NCI-H146 (cell line): ENCODE measurements around the gene ZNF568.

Experiments used
- DNase-seq: peaks from one replicate; lab custom pipeline; 2025; lab: John Stamatoyannopoulos, UW

ZNF568 gene

DNA sequence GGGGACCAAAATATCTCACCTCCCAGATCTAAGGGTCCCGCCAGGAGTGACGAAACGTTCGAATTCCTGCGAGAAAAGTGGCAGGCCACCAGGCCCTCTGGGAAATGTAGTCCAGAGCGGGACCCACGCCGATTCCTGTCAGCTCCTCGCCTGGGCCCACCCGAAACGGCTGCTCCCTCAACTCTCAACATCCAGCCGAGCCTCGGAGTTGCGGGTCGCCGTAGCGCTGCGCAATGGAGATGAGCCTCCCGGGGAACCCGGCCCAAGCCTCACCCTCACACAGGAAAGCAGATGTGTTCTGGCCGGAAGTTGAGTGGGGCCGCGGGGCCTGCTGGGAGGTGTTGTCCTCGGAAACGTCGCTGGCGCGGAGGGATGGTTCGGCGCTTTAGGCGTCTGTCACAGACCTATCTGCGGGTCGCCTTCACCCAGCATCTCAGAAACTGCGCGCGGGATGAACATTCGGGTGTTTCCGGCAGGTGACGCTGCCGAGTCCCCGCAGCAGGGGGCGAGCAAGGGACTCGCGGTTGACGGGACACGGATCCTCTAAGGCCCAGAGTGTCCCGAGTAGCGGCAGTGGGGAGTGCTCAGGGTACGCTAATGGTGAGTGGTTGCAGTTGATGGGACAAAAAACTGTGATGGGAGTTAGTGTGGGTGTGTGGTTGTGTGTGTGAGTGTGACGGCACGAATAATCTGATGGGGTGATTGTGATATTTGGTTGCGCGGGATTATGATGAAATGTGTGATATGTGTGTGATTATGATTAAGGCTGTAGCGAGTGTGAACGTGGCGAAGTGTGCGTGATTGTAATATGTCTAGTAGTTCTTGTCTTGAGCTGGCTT is at the start of gene ZNF568, which contains the start of gene ZNF829:
TSS of gene ZNF568 (plus strand) at position 341 of the 839 bp plus-strand sequence. CDS start 6,439 bp downstream, outside the sequence.
TSS of gene ZNF829 (minus strand) at position 300 of the 839 bp plus-strand sequence. CDS start 1,124 bp downstream, outside the sequence.
- DNase-seq = peak; percentile 85

- DNase-seq = no peak
These were observed 38.9 kb upstream of the ZNF568 start for GRCh38 chr19:36876993-36877938.

- DNase-seq = no peak
These were observed 24.3 kb upstream of the ZNF568 start for GRCh38 chr19:36891768-36892357.

DNA sequence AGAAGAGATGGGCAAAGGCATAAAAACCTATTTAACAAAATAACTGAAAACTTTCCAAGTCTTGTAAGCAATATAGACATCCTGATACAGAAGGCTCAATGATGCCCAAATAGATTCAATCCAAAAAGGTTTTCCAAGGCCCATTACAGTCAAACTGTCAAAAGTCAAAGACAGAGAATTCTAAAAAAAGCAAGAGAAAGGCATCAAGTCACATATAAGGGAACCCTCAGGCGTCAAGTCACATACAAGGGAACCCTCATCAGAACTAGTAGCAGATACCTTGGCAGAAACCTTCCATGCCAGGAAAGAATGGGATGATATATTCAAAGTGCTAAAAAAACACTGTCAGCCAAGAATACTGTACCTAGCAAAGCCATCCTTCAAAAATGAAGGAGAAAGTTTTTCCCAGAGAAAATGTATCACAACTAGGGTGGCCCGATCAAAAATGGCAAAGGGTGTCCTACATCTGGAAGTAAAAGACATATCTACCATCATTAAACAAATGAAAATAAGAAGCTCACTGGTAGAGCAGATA is 21.2 kb upstream of the ZNF568 start:
- no peak for DNase-seq

GRCh38 chr19:36898422-36898821 is 17.7 kb upstream of the ZNF568 start:
- no peak for DNase-seq

GRCh38 chr19:36916991-36917390 is 859 bp downstream of the ZNF568 start:
- DNase-seq = peak; percentile 3

DNA sequence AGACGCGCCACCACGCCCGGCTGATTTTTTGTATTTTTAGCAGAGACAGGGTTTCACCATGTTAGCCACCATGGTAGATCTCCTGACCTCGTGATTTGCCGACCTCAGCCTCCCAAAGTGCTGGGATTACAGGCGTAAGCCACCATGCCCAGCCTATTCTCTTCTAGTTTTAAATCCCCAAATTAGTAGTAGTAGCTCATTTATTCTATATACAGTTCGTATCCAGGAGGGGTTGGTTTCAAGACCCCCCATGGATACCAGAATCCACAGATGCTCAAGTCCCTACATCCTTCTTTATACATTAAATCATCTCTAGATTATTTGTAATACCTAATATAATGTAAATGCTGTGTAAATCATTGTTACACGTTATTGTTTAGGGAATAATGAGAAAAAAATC is 2.0 kb downstream of the ZNF568 start:
- DNase-seq = no peak

DNA sequence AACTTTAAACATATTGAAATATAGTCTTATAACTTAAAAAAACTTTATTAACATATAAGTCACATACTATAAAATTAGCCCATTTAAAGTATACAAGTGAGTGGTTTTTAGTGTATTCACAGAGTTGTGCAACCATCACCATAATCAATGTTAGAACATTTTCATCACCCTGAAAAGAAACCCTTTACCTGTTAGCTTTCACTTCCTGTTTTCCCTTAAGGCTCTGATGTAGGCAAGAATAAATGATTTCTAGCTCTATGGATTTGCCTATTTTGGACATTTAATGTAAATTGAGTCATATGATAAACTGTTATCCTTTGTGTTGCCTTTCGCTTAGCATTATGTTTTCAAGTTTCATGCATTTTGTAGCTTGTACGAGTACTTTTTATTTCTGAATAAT is 15.6 kb downstream of the ZNF568 start:
- no peak for DNase-seq

GRCh38 chr19:36939153-36939552 is 23.0 kb downstream of the ZNF568 start:
- DNase-seq = no peak

DNA sequence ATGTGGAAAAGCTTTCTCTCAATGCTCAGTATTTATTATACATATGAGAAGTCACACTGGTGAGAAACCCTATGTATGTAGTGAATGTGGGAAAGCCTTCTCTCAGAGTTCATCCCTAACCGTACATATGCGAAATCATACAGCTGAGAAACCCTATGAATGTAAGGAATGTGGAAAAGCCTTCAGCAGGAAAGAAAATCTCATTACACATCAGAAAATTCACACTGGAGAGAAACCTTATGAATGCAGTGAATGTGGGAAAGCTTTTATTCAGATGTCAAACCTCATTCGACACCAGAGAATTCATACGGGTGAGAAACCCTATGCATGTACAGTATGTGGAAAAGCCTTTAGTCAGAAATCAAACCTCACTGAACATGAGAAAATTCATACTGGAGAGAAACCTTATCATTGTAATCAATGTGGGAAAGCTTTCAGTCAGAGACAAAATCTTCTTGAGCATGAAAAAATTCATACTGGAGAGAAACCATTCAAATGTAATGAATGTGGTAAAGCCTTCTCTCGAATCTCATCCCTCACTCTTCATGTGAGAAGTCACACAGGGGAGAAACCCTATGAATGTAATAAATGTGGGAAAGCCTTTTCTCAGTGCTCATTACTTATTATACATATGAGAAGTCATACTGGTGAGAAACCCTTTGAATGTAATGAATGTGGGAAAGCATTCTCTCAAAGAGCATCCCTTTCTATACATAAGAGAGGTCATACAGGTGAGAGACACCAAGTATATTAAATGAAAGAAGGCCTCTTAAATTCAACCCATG is 34.4 kb downstream of the ZNF568 start:
- no peak for DNase-seq

DNA sequence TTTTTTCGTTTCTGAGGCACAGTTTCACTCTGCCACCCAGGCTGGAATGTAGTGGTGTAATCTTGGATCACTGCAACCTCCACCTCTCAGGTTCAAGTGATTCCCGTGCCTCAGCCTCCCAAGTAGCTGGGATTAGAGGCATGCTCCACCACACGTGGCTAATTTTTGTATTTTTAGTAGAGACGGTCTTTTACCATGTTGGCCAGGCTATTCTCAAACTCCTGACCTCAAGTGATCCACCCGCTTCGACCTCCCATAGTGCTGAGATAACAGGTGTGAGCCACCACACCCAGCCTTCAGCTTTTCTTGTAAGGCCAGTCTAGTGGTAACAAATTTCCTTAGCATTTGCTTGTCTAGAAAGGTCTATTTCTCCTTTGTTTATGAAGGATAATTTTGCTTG is 46.2 kb downstream of the ZNF568 start:
- no peak for DNase-seq

- DNase-seq = peak; percentile 50
These were observed 47.1 kb downstream of the ZNF568 start for GRCh38 chr19:36963280-36963679.

GRCh38 chr19:36972571-36972970 is 56.4 kb downstream of the ZNF568 start:
- DNase-seq = no peak

- peak; percentile 76 for DNase-seq
These were observed 57.1 kb downstream of the ZNF568 start for GRCh38 chr19:36973021-36973843.

GRCh38 chr19:36973844-36974195 is 57.7 kb downstream of the ZNF568 start:
- no peak for DNase-seq

DNA sequence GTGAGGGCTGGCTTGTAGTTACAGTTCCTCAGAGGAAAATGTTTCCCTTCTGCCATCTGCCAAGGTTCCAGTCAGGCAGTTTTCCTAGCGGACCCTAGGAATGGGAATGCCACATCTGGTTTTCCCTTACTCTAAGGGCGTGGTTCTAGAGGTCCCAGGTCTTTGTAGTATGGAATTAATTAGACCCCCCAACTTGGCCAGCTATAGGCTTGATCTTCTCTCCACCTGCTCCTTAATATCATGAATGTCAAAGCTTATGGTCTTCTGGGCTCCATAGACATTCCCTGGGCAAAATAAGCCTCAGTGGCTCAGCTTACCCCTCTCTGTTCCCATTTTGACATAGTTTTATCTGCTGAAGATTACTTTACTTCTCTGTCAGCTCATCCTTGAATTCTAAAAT is 70.0 kb downstream of the ZNF568 start:
- DNase-seq = no peak

- DNase-seq = peak; percentile 58
These were observed 70.5 kb downstream of the ZNF568 start for GRCh38 chr19:36986601-36987000.

DNA sequence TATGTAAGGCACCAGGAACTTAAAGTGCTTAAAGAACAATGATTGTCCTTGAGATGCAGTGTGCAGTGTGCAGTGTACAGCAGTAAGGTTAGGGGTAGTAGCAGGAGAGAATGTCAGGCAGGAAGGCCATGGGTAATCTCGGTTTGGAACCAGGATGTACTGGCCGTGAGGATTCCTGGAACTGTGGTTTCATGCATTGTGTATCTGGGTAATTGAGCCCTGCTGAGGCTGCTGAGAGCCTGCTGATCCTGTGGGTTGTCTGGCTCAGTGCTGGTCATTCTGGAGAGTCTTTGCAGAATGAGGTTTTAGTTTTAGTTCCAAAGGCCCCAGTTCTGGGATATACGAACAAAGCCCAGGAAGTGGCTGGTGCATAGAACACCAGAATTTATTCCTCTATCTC is 71.0 kb downstream of the ZNF568 start:
- DNase-seq = no peak

GRCh38 chr19:36997152-36997842 is 81.2 kb downstream of the ZNF568 start:
- DNase-seq = no peak

DNA sequence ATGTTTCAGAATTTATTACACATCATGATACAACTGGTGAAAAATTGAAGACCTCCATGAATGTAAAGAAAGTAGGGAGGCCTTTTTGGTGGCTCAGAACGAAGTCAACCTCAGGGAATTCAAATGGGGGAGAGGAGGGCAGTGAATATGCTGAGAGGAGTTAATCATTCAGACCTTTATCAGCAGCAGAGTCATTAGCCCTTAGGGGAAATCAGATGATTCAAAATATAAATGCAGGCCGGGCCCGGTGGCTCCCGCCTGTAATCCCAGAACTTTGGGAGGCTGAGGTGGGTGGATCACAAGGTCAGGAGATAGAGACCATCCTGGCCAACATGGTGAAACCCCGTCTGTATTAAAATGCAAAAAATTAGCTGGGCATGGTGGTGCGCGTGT is 81.7 kb downstream of the ZNF568 start:
- DNase-seq = no peak
